CD1c-positive myeloid dendritic cell (primary cell): ENCODE data around the gene CYP39A1.

ENCODE experiments used
- DNase-seq: peaks from one replicate; pipeline ENCODE4 v3.0.0-alpha.2; 2016; ENCODE audit errors: extremely low spot score

Gene CYP39A1

GRCh38 chr6:46590765-46591164 is 61.9 kb downstream of the CYP39A1 start:
- no peak for DNase-seq

GRCh38 chr6:46586906-46587305 is 65.7 kb downstream of the CYP39A1 start:
- no peak for DNase-seq

- DNase-seq, result no peak
Observed at GRCh38 chr6:46584586-46584985, 68.0 kb downstream of the CYP39A1 start.

GRCh38 chr6:46583721-46584120 is 68.9 kb downstream of the CYP39A1 start:
- DNase-seq, result no peak

GRCh38 chr6:46583081-46583480 is 69.5 kb downstream of the CYP39A1 start:
- no peak for DNase-seq

- no peak for DNase-seq
Observed at GRCh38 chr6:46581459-46582177, 71.0 kb downstream of the CYP39A1 start.

GRCh38 chr6:46575530-46575929 is 77.1 kb downstream of the CYP39A1 start:
- no peak for DNase-seq

- DNase-seq, result no peak
Observed at GRCh38 chr6:46573140-46573539, 79.5 kb downstream of the CYP39A1 start.

GRCh38 chr6:46565531-46565930 is 87.1 kb downstream of the CYP39A1 start:
- DNase-seq, result no peak

GRCh38 chr6:46563924-46564323 is 88.7 kb downstream of the CYP39A1 start:
- no peak for DNase-seq

GRCh38 chr6:46556053-46556452 is 96.6 kb downstream of the CYP39A1 start:
- DNase-seq, result no peak

GRCh38 chr6:46555129-46555528 is 97.5 kb downstream of the CYP39A1 start:
- no peak for DNase-seq

- DNase-seq, result no peak
Observed at GRCh38 chr6:46549155-46549554, 103.5 kb downstream of the CYP39A1 start.

GRCh38 chr6:46541556-46541955 is 111.1 kb downstream of the CYP39A1 start:
- DNase-seq, result no peak

- DNase-seq, result no peak
Observed at GRCh38 chr6:46539866-46540265, 112.8 kb downstream of the CYP39A1 start.

GRCh38 chr6:46538800-46539480 is 113.7 kb downstream of the CYP39A1 start:
- no peak for DNase-seq

GRCh38 chr6:46530896-46531295 is 121.7 kb downstream of the CYP39A1 start:
- peak; percentile 11 for DNase-seq

- no peak for DNase-seq
Observed at GRCh38 chr6:46528961-46529750, 123.5 kb downstream of the CYP39A1 start.

- no peak for DNase-seq
Observed at GRCh38 chr6:46526607-46527006, 126.0 kb downstream of the CYP39A1 start.

- no peak for DNase-seq
Observed at GRCh38 chr6:46525583-46525982, 127.0 kb downstream of the CYP39A1 start.

- DNase-seq, result no peak
Observed at GRCh38 chr6:46521464-46521971, 131.1 kb downstream of the CYP39A1 start.

- no peak for DNase-seq
Observed at GRCh38 chr6:46517202-46517601, 135.4 kb downstream of the CYP39A1 start.
